Measurements from ENCODE around the gene GPR35.

GPR35 gene

GRCh38 chr2:240577281-240578109 lies 47.8 kb upstream of the GPR35 start:
- ATAC-seq: no peak; the same call in 2 of the 3 replicates

GRCh38 chr2:240578110-240578450 lies 47.2 kb upstream of the GPR35 start:
- no peak for TF ChIP-seq ZFP30 (CRISPR knock-in tag; IDR thresholded peaks at IDR 0.05)
- TF ChIP-seq PATZ1 (CRISPR knock-in tag; IDR thresholded peaks at IDR 0.05; ENCODE audit: borderline replicate concordance): no peak
- no peak for TF ChIP-seq RARB (CRISPR knock-in tag; IDR thresholded peaks at IDR 0.05)
- ATAC-seq: no peak; the same call in 2 of the 3 replicates

More at GRCh38 chr2:240577281-240578109, 47.8 kb upstream of the GPR35 start:
- TF ChIP-seq ARNTL (CRISPR knock-in tag; IDR thresholded peaks at IDR 0.05; ENCODE audit: borderline replicate concordance, low read depth) (no peak), CREB5 (CRISPR knock-in tag; IDR thresholded peaks at IDR 0.05; ENCODE audit: low read depth) (no peak)

GRCh38 chr2:240578488-240578887 lies 46.8 kb upstream of the GPR35 start:
- TF ChIP-seq RARB (CRISPR knock-in tag; IDR thresholded peaks at IDR 0.05) (no peak), ZNF8 (CRISPR knock-in tag; IDR thresholded peaks at IDR 0.05) (no peak), ZFP3 (CRISPR knock-in tag; IDR thresholded peaks at IDR 0.05) (no peak), ESRRG (CRISPR knock-in tag; IDR thresholded peaks at IDR 0.05) (no peak), ZFP30 (CRISPR knock-in tag; IDR thresholded peaks at IDR 0.05) (no peak), OSR1 (CRISPR knock-in tag; IDR thresholded peaks at IDR 0.05) (no peak), CREB5 (CRISPR knock-in tag; IDR thresholded peaks at IDR 0.05; ENCODE audit: low read depth) (no peak), ISL1 (CRISPR knock-in tag; IDR thresholded peaks at IDR 0.05) (no peak), TCF4 (CRISPR knock-in tag; IDR thresholded peaks at IDR 0.05; ENCODE audit: borderline replicate concordance) (no peak), PPARA (CRISPR knock-in tag; IDR thresholded peaks at IDR 0.05; ENCODE audit: borderline replicate concordance) (no peak)
- ATAC-seq: no peak; the same call in 2 of the 3 replicates

GRCh38 chr2:240579071-240579762 lies 46.1 kb upstream of the GPR35 start:
- no peak for TF ChIP-seq SNAI2 (CRISPR knock-in tag; IDR thresholded peaks at IDR 0.05)
- no peak for TF ChIP-seq POU6F1 (CRISPR knock-in tag; IDR thresholded peaks at IDR 0.05; ENCODE audit: borderline replicate concordance, low read depth)
- TF ChIP-seq GLIS3 (CRISPR knock-in tag; IDR thresholded peaks at IDR 0.05): no peak
- TF ChIP-seq CSRNP3 (CRISPR knock-in tag; IDR thresholded peaks at IDR 0.05): no peak
- no peak; the same call in 2 of the 3 replicates for ATAC-seq
